AG04449 (cell line): ENCODE data around the gene GKN1.

Source experiments
- CTCF ChIA-PET: fragments of 350-600 bp; formaldehyde crosslinking; extraction: SDS; loops from one replicate; lab custom pipeline; 2021; ENCODE audit warnings: antibody characterized with exemption; lab: Yijun Ruan, JAX
- POLR2A ChIA-PET: fragments of 400-600, 350-600 bp; formaldehyde crosslinking; extraction: SDS; loops from one replicate; lab custom pipeline; 2020; ENCODE audit warnings: antibody characterized with exemption, inconsistent platforms; lab: Yijun Ruan, JAX
- DNase-seq: peaks from one replicate; pipeline ENCODE4 v3.0.0-alpha.2; 2010; ENCODE audit warnings: low read depth, low spot score
- H3K4me3 ChIP-seq: 2 replicates; pipeline ENCODE4 v1.5.1; 2011; ENCODE audit warnings: low read depth, mild to moderate bottlenecking, control low read depth, low read length
- TF ChIP-seq, protein P1 (sequence below): IDR thresholded peaks from one replicate; pipeline ENCODE4 v1.5.1; 2011; ENCODE audit warnings: mild to moderate bottlenecking, moderate library complexity, low read length, control low read depth, inconsistent platforms; ENCODE audit not compliant: insufficient read depth; ENCODE audit errors: missing control alignments

Gene GKN1

DNA sequence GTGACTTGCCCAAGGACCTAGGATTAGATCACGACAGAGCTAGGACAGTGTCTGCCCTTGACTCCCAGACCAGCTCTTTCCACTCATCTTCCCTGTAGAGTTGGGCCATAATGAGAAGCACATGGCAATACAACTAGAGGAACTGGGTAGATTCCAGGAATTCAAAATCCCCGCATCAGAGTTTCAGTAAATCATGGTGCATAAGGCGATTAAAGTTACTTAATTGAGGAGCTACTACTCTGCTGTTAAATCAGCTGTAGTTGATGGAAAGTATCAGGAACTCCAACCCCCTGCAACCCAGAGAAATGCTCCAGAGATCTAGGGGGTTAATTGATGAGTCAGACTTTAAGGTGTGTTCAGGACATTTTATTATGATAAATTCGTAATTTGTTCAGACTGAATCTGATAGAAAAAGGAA, 44.3 kb downstream of the GKN1 start:
- POLR2A ChIA-PET: no interaction called here
- CTCF ChIA-PET: interaction anchor here (2.6 kb wide), 1 partner anchor 287 kb away, joined by 23 read pairs; no protein-coding TSS in a partner anchor
- DNase-seq: no peak
- TF ChIP-seq, protein P1, sequence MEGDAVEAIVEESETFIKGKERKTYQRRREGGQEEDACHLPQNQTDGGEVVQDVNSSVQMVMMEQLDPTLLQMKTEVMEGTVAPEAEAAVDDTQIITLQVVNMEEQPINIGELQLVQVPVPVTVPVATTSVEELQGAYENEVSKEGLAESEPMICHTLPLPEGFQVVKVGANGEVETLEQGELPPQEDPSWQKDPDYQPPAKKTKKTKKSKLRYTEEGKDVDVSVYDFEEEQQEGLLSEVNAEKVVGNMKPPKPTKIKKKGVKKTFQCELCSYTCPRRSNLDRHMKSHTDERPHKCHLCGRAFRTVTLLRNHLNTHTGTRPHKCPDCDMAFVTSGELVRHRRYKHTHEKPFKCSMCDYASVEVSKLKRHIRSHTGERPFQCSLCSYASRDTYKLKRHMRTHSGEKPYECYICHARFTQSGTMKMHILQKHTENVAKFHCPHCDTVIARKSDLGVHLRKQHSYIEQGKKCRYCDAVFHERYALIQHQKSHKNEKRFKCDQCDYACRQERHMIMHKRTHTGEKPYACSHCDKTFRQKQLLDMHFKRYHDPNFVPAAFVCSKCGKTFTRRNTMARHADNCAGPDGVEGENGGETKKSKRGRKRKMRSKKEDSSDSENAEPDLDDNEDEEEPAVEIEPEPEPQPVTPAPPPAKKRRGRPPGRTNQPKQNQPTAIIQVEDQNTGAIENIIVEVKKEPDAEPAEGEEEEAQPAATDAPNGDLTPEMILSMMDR: no peak
- H3K4me3 ChIP-seq: no peak overlapping the region

DNA sequence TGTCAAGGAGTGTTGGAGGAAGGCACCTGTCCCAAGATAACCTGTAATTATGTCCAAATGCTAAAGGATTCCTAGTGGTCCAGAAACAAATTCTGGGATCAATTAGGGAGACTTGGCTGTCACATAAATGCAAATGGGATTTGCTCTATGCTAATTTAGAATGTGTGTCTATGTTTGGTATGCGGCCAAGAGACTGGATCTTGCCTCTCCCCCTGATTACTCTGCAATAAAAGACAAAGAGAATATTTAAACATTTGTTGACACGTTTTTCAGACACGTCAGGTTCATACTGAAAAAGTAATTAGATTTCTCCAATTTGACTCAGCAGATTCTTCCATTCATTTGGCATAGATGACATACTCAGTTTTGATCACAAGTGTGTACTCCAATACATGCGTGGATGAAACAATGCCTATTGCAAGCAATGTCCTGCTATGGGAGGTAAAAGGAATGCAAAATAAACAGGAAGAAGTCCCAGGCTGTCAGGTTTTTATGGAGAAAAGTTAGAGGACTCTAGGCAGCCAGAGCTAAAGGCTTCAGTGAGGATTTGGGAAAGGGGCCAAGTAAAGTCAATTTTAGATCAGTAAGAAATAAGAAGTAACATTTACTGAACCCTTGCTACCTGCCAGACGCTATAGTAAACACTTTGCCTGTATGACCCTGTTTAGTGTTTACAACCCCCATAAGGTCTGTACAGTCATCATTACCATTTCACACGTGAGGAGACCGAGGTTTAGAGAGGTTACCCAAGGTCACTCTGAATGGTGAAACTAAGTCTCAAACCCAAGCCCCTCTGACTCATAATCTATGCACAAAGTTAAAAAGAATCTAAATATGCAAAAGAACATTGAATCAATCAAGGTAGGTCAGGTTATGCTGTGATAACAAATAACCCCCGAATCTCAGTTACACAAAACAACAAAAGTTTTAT, 46.3 kb downstream of the GKN1 start:
- CTCF ChIA-PET: interaction anchor here (1.9 to 2.7 kb wide), 2 partner anchors 77 to 286 kb away, joined by 6 to 9 read pairs; no protein-coding TSS in a partner anchor
- DNase-seq: no peak
- POLR2A ChIA-PET: no interaction called here

DNA sequence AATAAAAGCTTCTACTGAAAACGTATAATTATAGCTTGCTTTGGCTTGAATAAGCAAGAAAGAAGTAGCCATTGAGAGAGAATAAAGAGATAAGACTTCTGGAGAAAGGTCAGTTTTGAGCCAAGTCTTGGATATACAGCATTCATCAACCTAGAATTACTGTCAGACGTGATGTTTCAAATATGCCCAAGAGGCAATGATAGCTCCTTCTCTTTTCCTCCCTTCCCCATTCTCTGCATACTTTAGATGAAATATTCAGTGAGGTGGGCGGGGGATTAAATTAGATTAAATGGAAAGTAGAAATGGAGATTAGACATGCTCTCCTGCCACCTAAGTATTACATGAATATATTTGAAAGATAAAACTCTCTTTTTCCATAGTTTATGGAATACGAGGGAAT, 47.3 kb downstream of the GKN1 start:
- ChIA-PET POLR2A (no interaction called here), CTCF (interaction anchor here (1.9 to 2.7 kb wide), 2 partner anchors 78 to 285 kb away, joined by 6 to 9 read pairs; no protein-coding TSS in a partner anchor)
- no peak overlapping the region for H3K4me3 ChIP-seq
- TF ChIP-seq, protein P1: no peak
- no peak for DNase-seq

More for the DNA sequence above, 46.3 kb downstream of the GKN1 start:
- TF ChIP-seq, protein P1: no peak
- no peak overlapping the region for H3K4me3 ChIP-seq

DNA sequence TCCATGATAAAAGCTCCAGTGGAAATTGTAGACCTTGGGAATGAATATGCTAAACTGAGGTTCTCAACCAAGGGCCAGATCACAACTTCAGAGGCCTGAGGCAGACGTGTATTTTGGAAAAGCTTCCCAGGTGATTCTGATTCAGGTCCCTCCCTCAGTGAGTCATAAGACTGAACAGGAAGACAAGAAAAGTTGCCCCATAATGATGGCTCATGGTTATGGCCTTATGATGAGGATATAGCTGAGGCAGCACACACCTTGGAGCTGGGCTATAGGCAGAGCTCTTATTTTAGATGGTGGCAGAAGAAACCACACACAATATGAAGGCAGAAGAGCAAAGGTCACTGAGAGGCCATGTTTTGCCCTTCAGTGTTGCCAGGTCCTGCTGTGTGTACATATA, 48.1 kb downstream of the GKN1 start:
- CTCF ChIA-PET: interaction anchor here (1.0 to 2.7 kb wide), 3 partner anchors 11 to 284 kb away, joined by 3 to 9 read pairs (median 6); no protein-coding TSS in a partner anchor
- H3K4me3 ChIP-seq: no peak overlapping the region
- TF ChIP-seq, protein P1: no peak
- DNase-seq: no peak
- POLR2A ChIA-PET: no interaction called here

DNA sequence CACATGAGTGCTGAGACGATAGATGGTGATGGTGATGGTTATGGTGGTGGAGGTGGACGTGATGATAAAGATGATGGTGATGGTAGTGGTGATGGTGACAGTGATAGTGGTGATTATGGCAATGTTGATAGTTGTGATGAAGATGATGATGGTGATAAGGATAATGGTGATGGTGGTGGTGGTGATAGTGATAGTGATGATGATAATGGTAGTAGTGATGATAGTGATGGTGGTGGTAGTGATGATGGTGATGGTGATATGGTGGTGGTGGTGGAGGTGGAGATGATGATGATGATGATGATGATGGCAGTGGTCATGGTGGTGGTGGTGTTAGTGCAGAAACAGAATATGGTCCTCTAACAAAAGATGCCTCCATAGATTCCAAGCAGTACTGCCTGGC, 48.8 kb downstream of the GKN1 start:
- CTCF ChIA-PET: interaction anchor here (1.0 to 2.7 kb wide), 4 partner anchors 9 to 283 kb away, joined by 3 to 10 read pairs (median 6); no protein-coding TSS in a partner anchor
- no peak for DNase-seq
- POLR2A ChIA-PET: no interaction called here
- TF ChIP-seq, protein P1: no peak
- H3K4me3 ChIP-seq: no peak overlapping the region

DNA sequence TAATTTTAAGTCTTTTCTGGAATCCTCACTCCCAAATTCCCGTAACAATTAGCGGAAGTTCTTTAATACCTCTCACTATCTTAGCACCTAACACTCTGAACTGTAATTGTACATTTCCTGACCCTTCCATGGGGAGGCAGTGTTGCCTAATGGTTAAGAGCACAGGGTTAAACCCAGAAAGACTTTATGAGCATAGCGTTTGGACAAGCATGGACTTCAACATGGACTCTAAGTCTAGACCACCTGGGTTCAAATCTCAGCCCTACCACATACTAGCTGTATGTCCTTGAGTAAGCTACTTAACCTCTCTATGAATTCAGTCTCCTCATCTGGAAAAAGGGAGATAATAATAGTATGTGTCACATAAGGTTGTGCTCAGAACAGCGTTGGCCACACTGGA, 51.6 kb downstream of the GKN1 start:
- ChIA-PET POLR2A (no interaction called here), CTCF (interaction anchor here (0.7 to 2.4 kb wide), 13 partner anchors 9 to 299 kb away, joined by 3 to 15 read pairs (median 3); partner anchors contain the start of gene ANTXR1)
- no peak for DNase-seq
- TF ChIP-seq, protein P1: peak; percentile 17
- no peak overlapping the region for H3K4me3 ChIP-seq
